GM21390 (cell line): ENCODE measurements around the gene PAF1.
A peak's percentile ranks its signal among the peaks of the same experiment; 100 is the strongest.

Experiments
- ATAC-seq: cut with Tn5 transposase; IDR thresholded peaks from one replicate; pipeline ENCODE4 v1.9.1; 2021; ENCODE audit not compliant: unreplicated experiment

The PAF1 gene

DNA sequence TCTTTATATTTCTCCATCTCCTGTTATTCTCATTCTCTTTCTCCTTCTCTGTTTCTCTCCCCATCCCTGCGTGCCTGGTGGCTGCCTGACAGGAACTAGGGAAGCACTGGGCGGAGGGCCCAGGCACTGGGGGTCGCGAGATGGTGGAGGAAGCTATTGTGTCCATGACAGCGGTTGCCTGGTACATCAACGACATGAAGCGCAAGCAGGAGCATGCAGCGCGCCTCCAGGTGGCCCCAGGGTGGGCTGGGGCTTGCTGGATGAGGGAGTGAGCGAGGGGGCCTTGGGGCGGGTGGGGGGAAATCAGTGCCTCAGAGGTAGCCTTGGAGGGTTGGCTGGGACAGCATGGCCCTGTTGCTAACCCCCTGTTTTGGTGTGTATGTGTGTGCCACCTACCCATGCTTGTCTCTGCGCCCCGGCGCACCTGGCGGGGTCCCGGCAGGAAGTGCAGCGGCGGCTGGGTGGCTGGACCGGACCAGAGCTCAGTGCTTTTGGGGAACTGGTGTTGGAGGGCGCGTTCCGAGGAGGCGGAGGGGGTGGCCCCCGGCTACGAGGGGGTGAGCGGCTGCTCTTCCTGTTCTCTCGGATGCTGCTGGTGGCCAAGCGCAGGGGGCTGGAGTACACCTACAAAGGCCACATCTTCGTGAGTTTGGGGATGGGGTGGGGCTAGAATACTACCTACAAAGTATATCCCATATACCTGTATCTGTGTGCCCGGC lies 26.7 kb upstream of the PAF1 start:
- no peak for ATAC-seq

DNA sequence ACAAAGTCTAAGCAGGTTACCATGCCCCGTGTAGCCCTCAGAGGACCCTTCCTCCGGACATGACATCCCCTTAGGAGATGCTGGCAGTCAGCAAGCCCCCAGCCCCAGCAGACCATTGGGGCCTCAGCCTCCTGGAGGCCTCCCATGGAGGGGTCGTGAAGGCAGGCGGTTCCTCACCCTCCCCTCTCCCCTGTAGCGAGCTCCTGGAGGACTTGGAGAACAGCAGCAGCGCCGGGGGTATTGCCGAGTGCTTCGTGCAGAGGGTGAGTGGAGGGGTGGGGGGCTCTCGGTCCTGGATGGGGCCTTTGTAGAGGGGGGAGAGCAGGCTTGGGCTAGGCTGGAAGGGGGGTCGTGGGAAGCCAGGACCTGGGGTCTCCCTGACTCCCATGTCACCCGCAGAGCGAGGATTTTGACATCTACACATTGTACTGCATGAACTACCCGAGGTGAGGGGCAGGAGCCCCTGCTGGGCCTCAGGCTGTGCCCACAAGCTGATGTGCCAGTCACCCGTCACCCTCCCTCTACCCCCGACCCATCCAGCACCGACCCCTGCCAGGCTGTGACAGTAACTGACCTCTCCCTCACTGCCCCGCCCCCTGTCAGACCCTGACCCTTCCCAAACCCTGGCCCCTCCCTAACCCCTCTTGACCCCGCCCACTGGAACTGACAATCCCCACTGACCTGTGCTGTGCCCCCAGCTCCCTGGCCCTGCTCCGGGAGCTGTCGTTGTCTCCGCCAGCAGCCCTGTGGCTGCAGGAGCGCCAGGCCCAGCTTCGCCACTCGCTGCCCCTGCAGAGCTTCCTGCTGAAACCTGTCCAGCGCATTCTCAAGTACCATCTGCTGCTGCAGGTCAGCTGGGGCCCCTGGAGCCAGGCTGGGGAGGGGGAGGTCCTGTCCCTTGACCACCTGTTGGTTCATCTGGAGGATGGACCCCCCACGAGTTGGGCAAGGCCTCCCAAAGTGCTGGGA lies 25.5 kb upstream of the PAF1 start:
- no peak for ATAC-seq

DNA sequence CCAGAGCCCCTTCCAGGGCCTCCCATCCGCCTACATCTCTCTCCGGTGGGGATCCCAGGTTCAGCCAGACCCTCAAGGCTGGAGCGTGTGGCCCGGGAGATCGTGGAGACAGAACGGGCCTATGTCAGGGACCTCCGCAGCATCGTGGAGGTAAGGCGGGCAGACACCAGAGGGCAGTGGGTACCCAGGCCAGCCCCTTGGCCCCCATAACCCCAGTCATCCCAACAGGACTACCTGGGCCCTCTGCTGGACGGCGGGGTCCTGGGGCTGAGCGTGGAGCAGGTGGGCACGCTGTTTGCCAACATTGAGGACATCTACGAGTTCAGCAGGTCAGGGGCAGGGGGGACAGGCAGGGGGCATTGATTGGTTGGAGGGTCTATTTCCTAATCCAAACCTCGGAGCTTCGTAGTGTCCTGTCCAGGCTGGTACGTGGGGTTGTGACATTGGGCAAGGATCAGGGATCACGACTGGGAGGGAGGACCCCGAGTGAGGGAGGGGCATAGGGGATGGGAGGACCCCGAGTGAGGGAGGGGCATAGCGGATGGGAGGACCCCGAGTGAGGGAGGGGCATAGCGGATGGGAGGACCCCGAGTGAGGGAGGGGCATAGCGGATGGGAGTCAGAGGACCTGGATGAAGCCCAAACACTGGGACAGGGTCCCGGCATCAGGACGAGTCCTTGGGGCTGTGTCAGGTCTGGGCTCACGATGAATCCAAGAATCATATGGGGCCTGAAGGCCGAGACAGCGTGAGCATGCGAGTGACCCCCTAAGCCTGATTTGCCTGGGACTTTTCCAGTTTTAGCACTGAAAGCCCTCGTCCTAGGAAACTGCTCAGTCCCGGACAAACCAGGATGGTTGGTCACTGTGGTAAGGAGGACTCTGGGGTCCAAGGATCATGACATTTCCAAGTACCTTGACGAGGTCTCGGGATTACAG lies 24.5 kb upstream of the PAF1 start:
- ATAC-seq, result no peak

DNA sequence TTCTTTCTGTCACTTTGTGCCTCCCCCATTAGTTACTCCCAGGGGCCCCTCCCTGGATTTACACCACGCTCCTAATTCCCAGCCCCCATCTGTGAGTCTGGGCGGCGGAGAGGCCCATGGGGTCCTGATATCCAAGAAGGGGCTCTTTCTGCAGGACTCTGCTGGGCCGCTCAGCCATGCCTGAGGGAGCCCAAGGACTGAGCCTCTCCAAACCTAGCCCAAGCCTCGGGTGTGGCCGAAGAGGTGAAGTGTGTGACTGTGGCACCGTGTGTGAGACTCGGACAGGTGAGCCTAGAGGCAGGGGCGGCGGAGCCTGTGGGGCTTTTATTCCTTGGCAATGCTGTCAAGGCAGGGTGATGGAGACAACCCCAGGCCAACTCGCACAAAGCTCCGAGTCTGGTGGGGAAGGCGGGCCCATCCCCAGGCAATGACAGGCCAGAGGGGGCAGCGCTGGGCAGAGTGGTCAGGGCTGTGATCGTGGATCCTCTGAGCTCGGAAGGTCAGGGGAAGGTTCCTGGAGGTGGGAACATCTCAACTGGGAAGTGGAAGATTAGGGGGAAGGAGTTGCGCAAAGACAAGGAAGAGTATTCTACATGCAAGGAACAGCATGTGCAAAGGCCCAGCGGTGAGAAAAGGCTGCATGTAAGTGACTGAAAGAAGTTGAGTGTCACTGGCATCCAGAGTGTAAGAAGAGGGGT lies 23.2 kb upstream of the PAF1 start:
- ATAC-seq, result no peak

DNA sequence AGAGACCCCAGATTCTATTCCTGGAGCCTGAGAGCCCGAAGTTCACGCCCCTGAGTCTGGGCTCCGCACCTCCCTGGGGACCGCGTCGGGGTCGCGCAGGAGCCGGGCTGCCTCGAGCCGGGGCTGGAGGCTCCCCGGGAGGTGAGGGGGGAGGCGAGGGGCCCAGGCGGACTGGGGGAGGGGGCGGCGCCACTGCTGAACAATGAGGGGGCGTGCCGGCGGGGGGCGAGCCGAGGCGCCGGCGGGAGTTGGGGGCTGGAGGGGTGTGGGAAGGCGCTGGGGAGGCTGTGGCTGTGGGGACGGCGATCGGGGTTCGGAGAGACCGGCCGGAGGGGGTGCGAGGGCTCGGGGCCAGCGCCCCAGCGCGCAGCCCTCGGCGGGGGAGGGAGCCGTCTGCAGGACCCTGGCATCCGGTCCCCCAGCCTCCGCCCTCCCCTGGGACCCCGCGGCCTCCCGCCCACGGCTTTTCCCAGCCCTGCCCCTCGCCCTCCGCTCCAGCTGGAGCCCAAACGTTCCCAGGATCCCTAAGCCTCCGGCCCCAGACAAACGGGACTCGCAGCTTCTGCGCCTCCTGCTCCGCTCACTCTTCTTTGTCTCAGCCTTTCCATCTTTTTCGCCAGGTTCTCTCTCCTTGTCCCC lies 22.5 kb upstream of the PAF1 start:
- no peak for ATAC-seq

DNA sequence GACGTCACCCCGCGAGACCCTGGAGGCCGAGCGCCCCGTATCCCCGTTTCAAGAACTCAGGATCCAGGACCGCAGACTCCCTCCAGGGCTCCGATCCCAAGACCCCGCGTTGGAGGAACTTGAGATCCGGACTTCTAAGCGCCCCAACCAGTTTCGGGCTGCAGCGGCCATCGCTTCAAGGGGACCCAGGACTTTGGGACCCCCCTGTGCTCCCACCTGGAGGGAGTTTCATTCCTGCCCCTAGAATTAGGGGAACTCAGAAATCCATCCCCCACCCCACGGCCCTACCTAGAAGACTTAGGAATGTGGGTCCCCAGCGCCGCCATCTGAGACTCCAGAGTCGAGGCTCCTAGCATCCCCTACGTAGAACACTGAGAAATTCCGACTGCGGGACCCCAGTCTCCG lies 22.0 kb upstream of the PAF1 start:
- no peak for ATAC-seq

DNA sequence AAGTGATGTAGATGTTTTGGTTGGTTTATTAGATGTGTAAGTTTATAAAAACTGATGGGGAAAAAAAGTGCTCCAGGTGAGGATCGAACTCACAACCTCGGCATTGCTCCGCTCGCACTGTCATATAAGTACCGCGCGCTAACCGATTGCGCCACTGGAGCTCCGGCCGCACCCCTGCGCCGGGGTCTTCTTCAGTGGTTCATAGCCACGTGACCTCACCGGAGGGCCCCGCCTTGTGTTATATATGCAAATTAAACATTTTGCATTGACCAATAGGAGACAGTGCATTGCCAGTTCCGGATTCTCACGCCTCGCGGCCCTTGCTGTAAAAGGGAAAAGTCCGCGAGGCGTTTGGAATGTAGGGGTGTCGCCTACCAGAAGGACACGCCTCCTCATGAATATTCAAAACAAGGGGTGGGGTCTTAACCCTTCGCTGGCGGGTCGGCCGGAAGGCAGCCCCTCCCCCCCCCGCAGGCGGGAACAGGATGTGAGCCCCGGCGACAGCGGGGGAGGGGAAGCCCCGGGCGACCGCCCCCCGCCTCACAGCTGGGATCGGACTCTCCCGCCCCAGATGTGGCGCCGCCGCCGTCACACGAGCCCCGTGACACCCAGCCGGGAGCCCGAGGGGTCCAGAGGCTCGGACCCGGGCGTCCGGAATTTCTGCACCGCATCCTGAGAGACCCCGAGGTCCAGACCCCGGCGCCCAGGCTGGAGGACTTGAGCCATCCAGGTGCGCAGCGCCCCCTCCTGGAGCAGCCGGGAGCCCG lies 21.4 kb upstream of the PAF1 start, which contains the start of gene PLEKHG2:
PLEKHG2 (plus strand) TSS at position 570 of the 767 bp plus-strand sequence. CDS start 1,418 bp downstream, outside the sequence.
- ATAC-seq, result peak; percentile 43

DNA sequence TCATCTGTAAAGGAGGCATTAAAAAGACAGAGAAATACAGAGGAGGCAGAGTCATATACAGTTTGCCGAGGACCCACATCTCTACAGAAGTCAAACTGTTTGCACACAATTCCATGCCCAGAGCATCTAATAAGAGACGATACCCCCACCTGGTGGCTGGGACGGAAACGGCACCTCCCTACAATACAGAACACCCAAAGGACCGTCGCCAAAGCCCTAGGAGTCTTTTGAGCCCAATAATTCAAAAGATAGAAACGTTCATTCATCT lies 20.9 kb upstream of the PAF1 start:
- ATAC-seq, result peak; percentile 25

DNA sequence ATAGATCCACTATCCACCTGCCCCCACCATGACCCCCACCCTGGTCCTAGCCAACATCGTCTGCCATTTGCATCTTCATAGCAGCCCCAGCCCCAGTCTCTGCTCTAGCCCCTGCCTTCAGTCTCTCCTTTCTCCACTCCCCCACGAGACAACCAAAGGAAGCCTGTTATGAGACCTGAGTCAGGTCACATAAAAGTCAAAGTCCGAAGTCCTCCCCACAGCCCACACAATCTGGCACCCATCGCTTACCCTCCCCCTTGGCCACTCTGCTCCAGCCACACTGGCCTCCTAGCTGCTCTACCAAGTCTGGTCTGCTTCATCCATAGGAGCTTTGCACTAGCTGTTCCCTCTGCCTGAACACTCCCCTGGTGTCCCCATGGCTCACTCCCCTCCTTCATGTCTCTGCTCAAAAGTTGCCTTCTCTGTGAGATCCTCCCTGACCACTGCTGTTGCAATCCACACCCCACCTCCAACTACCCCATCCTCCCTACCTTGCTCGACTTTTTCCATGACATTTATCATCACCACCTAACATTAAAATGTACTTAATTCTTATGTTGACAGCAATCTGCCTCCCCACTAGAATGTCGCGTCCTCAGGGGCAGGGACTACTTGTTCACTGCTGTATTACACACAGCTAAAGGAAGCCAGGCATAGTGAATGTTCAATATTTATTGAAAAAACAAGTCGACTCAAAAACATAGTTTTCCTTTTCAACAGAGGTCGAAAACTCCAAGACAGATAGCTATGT lies 20.4 kb upstream of the PAF1 start:
- no peak for ATAC-seq

DNA sequence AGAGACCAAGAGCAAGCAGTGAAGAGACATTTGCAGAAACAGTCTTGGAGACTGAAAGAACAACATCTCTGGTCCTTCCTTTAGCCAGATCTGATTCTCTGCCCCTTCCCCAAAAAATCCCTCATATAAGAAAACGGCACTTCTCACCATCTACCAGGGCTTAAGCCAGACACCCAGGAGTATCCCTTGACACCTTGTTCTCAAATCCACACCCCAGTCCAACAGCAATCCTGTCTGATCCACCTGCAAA lies 19.9 kb upstream of the PAF1 start:
- ATAC-seq, result no peak

DNA sequence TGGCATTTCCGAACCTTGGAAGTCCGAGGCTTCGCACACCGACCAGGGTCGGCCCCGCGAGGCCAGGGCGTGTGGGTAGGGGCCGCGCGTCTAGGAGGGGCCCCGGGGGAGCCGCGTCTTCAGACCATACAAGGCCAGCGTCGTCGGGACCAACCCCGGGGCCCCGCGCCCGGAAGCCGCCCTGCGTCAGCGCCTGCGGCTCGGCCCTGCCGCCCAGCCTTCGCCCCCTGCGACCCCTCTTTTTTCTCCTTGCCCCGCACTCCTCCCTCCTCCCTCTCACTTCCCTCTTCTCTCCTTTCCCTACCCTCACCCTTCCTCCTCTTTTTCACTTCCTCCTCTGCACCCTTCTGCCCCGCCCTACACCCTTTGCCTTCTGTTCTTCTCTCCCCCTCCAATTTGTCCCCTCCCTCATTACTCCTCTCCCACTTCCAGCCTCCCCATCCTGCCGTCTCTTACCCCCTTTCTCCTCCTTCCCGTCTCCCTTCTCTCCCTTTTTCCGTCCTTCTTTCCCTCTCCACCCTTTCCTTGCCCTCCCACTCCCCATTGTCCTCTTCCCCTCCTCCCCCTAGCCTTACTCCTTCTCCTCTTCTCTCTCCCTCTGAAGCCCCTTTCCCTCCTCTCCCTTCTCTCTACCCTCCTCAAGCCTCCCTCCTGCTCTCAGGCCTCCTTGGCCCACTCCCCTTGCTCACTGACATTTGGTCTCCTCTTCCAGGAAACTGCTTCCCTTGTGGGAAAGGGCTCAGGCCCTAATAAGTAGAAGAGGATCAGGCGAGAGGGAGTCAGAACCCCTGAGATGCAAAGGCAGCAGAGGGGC lies 19.3 kb upstream of the PAF1 start:
- ATAC-seq, result no peak

DNA sequence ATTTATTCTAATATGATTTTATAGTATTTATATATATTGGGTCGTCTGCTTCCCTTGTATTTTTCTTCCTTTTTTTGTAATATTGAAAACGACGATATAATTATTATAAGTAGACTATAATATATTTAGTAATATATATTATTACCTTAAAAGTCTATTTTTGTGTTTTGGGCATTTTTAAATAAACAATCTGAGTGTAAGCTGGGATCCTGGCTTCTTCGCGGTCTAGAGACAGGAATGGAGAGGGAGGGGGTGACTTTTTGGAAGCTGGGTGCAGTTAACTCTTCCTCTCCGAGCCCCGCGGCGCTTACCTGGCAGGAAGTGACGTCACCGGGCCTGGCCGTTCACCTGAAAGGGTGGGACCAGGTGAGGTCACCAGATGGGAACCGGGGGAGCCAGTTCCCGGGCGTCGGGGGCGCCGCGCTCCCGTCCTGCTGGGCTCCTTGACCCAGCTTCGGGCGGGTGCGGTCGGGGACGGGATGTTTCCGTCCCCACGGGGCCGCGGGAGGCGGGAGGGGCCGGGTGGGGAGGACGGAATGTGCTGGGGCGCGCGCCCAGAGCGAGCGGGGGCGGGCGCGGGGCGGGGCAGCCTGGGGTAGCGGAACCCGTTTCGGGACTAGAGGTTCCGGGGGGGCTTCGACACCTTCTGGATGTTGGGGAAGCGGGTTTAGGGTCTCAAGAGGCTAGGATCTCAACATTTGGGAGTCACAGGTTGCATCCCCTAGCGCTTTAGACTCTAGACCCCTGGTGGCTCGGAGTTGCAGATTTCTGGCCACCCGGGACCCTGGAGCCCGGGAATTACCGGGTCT lies 18.5 kb upstream of the PAF1 start:
- no peak for ATAC-seq

DNA sequence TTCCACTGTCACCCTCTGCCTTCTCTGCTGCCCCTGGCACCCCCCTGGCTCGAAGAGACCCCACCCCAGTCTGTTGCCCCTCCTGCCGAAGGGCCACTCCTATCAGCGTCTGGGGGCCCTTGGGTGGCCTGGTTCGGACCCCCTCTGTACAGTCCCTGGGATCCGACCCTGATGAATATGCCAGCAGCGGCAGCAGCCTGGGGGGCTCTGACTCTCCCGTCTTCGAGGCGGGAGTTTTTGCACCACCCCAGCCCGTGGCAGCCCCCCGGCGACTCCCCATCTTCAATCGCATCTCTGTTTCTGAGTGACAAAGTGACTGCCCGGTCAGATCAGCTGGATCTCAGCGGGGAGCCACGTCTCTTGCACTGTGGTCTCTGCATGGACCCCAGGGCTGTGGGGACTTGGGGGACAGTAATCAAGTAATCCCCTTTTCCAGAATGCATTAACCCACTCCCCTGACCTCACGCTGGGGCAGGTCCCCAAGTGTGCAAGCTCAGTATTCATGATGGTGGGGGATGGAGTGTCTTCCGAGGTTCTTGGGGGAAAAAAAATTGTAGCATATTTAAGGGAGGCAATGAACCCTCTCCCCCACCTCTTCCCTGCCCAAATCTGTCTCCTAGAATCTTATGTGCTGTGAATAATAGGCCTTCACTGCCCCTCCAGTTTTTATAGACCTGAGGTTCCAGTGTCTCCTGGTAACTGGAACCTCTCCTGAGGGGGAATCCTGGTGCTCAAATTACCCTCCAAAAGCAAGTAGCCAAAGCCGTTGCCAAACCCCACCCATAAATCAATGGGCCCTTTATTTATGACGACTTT lies 17.7 kb upstream of the PAF1 start:
- no peak for ATAC-seq

DNA sequence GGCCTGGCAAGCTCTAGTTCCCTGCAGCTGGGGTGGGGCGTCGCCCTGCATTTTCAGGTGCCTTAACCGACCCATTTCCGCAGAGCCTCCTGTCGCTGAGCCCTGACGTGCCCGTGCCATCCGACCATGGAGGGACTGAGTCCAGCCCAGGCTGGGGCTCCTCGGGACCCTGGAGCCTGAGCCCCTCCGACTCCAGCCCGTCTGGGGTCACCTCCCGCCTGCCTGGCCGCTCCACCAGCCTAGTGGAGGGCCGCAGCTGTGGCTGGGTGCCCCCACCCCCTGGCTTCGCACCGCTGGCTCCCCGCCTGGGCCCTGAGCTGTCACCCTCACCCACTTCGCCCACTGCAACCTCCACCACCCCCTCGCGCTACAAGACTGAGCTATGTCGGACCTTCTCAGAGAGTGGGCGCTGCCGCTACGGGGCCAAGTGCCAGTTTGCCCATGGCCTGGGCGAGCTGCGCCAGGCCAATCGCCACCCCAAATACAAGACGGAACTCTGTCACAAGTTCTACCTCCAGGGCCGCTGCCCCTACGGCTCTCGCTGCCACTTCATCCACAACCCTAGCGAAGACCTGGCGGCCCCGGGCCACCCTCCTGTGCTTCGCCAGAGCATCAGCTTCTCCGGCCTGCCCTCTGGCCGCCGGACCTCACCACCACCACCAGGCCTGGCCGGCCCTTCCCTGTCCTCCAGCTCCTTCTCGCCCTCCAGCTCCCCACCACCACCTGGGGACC lies 16.9 kb upstream of the PAF1 start:
- ATAC-seq, result no peak

DNA sequence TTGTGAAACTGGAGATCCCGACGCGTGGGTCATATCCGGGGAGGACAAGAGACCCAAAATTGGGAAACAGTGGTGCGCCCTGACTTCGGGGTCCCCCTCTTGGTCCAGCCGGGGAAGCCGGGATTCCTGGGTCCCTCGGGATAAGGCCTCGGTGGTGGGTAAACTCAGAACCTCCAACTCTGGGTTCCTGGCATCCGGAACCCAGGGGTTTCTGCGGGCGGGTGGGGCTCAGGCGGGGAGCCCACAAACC lies 16.4 kb upstream of the PAF1 start:
- no peak for ATAC-seq
